HEK293 (cell line): ENCODE measurements around the gene BRI3BP.

ENCODE experiments used
- CTCF ChIA-PET: fragments of 350-600 bp; formaldehyde crosslinking; extraction: SDS; loops from one replicate; lab custom pipeline; 2021; ENCODE audit warnings: antibody characterized with exemption; lab: Yijun Ruan, JAX
- POLR2A ChIA-PET: fragments of 300-600 bp; formaldehyde crosslinking; extraction: SDS; loops from one replicate; lab custom pipeline; 2020; ENCODE audit warnings: antibody characterized with exemption, inconsistent platforms; lab: Yijun Ruan, JAX
- H3K27ac ChIP-seq: fragments of 200-500 bp; sonication (Bioruptor generic); 2 replicates; pipeline ENCODE4 v1.5.1; 2014; ENCODE audit warnings: low read depth, low read length, control low read depth, inconsistent platforms; ENCODE audit errors: extremely low read depth
- H3K36me3 ChIP-seq, 2 experiments: fragments of 200-500 bp in 1 of 2; sonication (Bioruptor generic) in 1 of 2; 1 replicate in 1 of 2; 2 replicates in 1 of 2; pipeline ENCODE4 v1.5.1; 2014 to 2017; ENCODE audit warnings: inconsistent platforms in 2 of 2, low read length in 2 of 2; ENCODE audit not compliant: control insufficient read depth in 2 of 2, insufficient read depth in 1 of 2
- H3K4me1 ChIP-seq: fragments of 200-500 bp; sonication (Bioruptor generic); 2 replicates; pipeline ENCODE4 v1.5.1; 2014; ENCODE audit warnings: mild to moderate bottlenecking, low read length, inconsistent platforms; ENCODE audit not compliant: control insufficient read depth, insufficient read depth
- H3K4me3 ChIP-seq: 2 replicates; pipeline ENCODE4 v1.5.1; 2011; ENCODE audit warnings: low read depth, mild to moderate bottlenecking, control low read depth, low read length, moderate library complexity
- H3K9me3 ChIP-seq: fragments of 200-500 bp; sonication (Bioruptor generic); 2 replicates; pipeline ENCODE4 v1.5.1; 2014; ENCODE audit warnings: low read depth, low read length, inconsistent platforms; ENCODE audit not compliant: control insufficient read depth, insufficient read depth
- KLF1 ChIP-seq: fragments of 450-650 bp; formaldehyde crosslinking; IDR thresholded peaks from 2 replicates; pipeline ENCODE4 v1.5.1; 2016; ENCODE audit warnings: missing biosample characterization, missing genetic modification characterization
- PRDM6 ChIP-seq: fragments of 450-650 bp; formaldehyde crosslinking; IDR thresholded peaks from 2 replicates; pipeline ENCODE4 v1.5.1; 2017; ENCODE audit warnings: missing biosample characterization, missing genetic modification characterization
- TCF7L2 ChIP-seq: IDR thresholded peaks from 2 replicates; pipeline ENCODE4 v1.6.1; 2011; ENCODE audit warnings: low read depth, mild to moderate bottlenecking, inconsistent platforms, low read length, moderate library complexity, borderline replicate concordance
- TRIM28 ChIP-seq: IDR thresholded peaks from 2 replicates; pipeline ENCODE4 v1.6.1; 2011; ENCODE audit warnings: low read length, control low read depth, borderline replicate concordance
- ZBTB11 ChIP-seq: fragments of 450-650 bp; formaldehyde crosslinking; conservative IDR thresholded peaks from 2 replicates; pipeline ENCODE4 v1.5.1; 2016; ENCODE audit warnings: low read depth, missing biosample characterization, missing genetic modification characterization
- ZNF121 ChIP-seq: fragments of 450-650 bp; formaldehyde crosslinking; IDR thresholded peaks from 2 replicates; pipeline ENCODE4 v1.5.1; 2016; ENCODE audit warnings: missing biosample characterization, missing genetic modification characterization
- ZNF140 ChIP-seq: fragments of 450-650 bp; formaldehyde crosslinking; IDR thresholded peaks from 2 replicates; pipeline ENCODE4 v1.5.1; 2016; ENCODE audit warnings: missing biosample characterization, missing genetic modification characterization
- ZNF239 ChIP-seq: fragments of 450-650 bp; formaldehyde crosslinking; IDR thresholded peaks from 2 replicates; pipeline ENCODE4 v1.5.1; 2016; ENCODE audit warnings: missing biosample characterization, missing genetic modification characterization
- ZNF404 ChIP-seq: fragments of 450-650 bp; formaldehyde crosslinking; IDR thresholded peaks from 2 replicates; pipeline ENCODE4 v1.5.1; 2017; ENCODE audit warnings: missing biosample characterization, missing genetic modification characterization
- ZNF530 ChIP-seq: fragments of 450-650 bp; formaldehyde crosslinking; IDR thresholded peaks from 2 replicates; pipeline ENCODE4 v1.5.1; 2016; ENCODE audit warnings: low read depth, missing biosample characterization, missing genetic modification characterization
- ZNF558 ChIP-seq: fragments of 450-650 bp; formaldehyde crosslinking; IDR thresholded peaks from 2 replicates; pipeline ENCODE4 v1.5.1; 2016; ENCODE audit warnings: missing biosample characterization, missing genetic modification characterization
- ZNF560 ChIP-seq: fragments of 450-650 bp; formaldehyde crosslinking; IDR thresholded peaks from 2 replicates; pipeline ENCODE4 v1.5.1; 2017; ENCODE audit warnings: missing biosample characterization, missing genetic modification characterization, borderline replicate concordance
- ZNF610 ChIP-seq: fragments of 450-650 bp; formaldehyde crosslinking; IDR thresholded peaks from 2 replicates; pipeline ENCODE4 v1.5.1; 2016; ENCODE audit warnings: missing biosample characterization, missing genetic modification characterization, borderline replicate concordance
- ZNF623 ChIP-seq: fragments of 450-650 bp; formaldehyde crosslinking; IDR thresholded peaks from 2 replicates; pipeline ENCODE4 v1.5.1; 2016; ENCODE audit warnings: missing biosample characterization, missing genetic modification characterization
- ZSCAN30 ChIP-seq: fragments of 450-650 bp; IDR thresholded peaks from 2 replicates; pipeline ENCODE4 v1.5.1; 2018; ENCODE audit warnings: missing biosample characterization, mild to moderate bottlenecking, missing genetic modification characterization, moderate library complexity
- TF ChIP-seq, protein P1 (sequence below): fragments of 450-650 bp; formaldehyde crosslinking; IDR thresholded peaks from 2 replicates; pipeline ENCODE4 v1.5.1; 2016; ENCODE audit warnings: missing biosample characterization, missing genetic modification characterization, borderline replicate concordance

BRI3BP gene

GRCh38 chr12:124952295-124952694, 41.1 kb upstream of the BRI3BP start:
- POLR2A ChIA-PET: no interaction called here
- TF ChIP-seq ZNF239 (no peak), ZNF560 (no peak), ZNF140 (no peak), ZNF623 (tag by site-specific recombination) (no peak), ZNF121 (tag by site-specific recombination) (no peak), ZSCAN30 (no peak), ZNF558 (tag by site-specific recombination) (no peak), ZBTB11 (tag by site-specific recombination) (no peak)
- TF ChIP-seq, protein P1, sequence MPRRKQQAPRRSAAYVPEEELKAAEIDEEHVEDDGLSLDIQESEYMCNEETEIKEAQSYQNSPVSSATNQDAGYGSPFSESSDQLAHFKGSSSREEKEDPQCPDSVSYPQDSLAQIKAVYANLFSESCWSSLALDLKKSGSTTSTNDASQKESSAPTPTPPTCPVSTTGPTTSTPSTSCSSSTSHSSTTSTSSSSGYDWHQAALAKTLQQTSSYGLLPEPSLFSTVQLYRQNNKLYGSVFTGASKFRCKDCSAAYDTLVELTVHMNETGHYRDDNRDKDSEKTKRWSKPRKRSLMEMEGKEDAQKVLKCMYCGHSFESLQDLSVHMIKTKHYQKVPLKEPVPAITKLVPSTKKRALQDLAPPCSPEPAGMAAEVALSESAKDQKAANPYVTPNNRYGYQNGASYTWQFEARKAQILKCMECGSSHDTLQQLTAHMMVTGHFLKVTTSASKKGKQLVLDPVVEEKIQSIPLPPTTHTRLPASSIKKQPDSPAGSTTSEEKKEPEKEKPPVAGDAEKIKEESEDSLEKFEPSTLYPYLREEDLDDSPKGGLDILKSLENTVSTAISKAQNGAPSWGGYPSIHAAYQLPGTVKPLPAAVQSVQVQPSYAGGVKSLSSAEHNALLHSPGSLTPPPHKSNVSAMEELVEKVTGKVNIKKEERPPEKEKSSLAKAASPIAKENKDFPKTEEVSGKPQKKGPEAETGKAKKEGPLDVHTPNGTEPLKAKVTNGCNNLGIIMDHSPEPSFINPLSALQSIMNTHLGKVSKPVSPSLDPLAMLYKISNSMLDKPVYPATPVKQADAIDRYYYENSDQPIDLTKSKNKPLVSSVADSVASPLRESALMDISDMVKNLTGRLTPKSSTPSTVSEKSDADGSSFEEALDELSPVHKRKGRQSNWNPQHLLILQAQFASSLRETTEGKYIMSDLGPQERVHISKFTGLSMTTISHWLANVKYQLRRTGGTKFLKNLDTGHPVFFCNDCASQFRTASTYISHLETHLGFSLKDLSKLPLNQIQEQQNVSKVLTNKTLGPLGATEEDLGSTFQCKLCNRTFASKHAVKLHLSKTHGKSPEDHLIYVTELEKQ: no peak
- no peak overlapping the region for H3K4me3 ChIP-seq
- no peak overlapping the region for H3K27ac ChIP-seq
- no peaks in the 10 kb centered on the region for H3K9me3 ChIP-seq
- no peaks in the 10 kb centered on the region for H3K4me1 ChIP-seq
- CTCF ChIA-PET: interaction anchor here (2.9 kb wide), 1 partner anchor 12 kb away, joined by 12 read pairs; no protein-coding TSS in a partner anchor
- H3K36me3 ChIP-seq: peaks cover 0 to 81% of the 10 kb centered on the region in 2 experiments; a peak in 2 of 3 replicates

GRCh38 chr12:124952801-124953200, 40.6 kb upstream of the BRI3BP start:
- Histone ChIP-seq H3K4me1 (no peaks in the 10 kb centered on the region), H3K9me3 (no peaks in the 10 kb centered on the region), H3K36me3 (peaks cover 0 to 79% of the 10 kb centered on the region in 2 experiments; a peak in 2 of 3 replicates), H3K27ac (no peak overlapping the region), H3K4me3 (no peak overlapping the region)
- TF ChIP-seq KLF1 (no peak), TCF7L2 (no peak), ZNF530 (tag by site-specific recombination) (no peak), PRDM6 (tag by site-specific recombination) (no peak), ZNF404 (tag by site-specific recombination) (no peak), ZBTB11 (tag by site-specific recombination) (no peak), TRIM28 (no peak), ZNF560 (no peak), ZNF610 (no peak)
- ChIA-PET POLR2A (interaction anchor here (0.9 kb wide), 1 partner anchor 13 kb away, joined by 3 read pairs; no protein-coding TSS in a partner anchor), CTCF (interaction anchor here (1.3 to 2.9 kb wide), 2 partner anchors 12 to 13 kb away, joined by 9 to 12 read pairs; no protein-coding TSS in a partner anchor)
